GM12892 (cell line): ENCODE data around the gene KIRREL2.

ENCODE experiments used
- POLR2A ChIP-seq: IDR thresholded peaks from 2 replicates; pipeline ENCODE4 v1.6.1; 2011; ENCODE audit warnings: low read depth, low read length, control low read depth
- POLR2AphosphoS5 ChIP-seq: IDR thresholded peaks from 2 replicates; pipeline ENCODE4 v1.6.1; 2011; ENCODE audit warnings: low read depth, low read length, control low read depth
- TAF1 ChIP-seq: IDR thresholded peaks from 2 replicates; pipeline ENCODE4 v1.6.1; 2011; ENCODE audit warnings: low read depth, mild to moderate bottlenecking, control low read depth, low read length, borderline replicate concordance

DNA sequence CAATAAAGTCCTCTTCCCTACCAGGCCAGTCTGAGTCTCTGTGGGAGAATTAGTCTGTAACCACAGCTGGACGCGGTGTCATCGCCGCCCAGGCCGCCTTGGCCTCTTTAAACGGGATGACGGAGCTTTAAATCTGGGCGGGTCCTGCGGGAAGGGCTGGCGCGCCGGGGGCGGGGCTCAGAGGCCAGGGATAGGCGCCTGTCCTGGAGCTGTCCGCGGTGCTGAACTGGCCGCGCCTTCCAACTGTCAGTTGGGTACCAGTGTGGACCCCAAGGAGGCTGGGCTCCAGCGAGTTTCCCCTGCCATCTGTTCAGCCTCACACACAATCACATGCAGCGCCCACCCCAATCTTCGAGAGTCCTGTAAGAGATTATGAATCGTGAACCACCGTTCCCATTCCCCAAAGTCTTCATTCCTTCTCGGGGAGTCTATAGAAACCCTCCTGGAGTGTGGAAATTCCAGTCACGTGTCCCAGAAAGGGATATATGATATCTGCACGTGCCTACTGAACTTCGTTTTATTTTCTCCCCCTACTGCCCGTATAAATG is 23.1 kb downstream of the KIRREL2 start:
- TF ChIP-seq POLR2AphosphoS5 (no peak), POLR2A (no peak), TAF1 (no peak)
